ENCODE results near the gene MTUS2.

DNA sequence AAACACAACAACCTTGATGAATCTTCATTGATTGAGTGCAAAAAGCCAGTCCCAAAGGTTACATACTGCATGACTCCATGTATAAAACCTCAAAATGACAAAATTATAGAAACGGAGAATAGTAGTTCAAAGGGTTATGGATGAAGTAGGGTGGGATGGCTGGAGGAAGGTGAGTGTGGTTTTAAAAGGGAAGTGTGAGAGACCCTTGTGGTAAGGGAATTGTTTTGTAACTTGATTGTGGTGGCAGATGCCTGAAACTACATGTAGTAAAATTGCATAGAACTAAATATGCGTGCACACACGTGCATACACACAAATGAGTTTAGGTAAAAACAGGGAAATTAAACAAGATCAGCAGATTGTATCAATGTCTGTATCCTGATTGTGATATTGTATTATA is 340.7 kb downstream of the MTUS2 start:
- TF ChIP-seq, protein P1, sequence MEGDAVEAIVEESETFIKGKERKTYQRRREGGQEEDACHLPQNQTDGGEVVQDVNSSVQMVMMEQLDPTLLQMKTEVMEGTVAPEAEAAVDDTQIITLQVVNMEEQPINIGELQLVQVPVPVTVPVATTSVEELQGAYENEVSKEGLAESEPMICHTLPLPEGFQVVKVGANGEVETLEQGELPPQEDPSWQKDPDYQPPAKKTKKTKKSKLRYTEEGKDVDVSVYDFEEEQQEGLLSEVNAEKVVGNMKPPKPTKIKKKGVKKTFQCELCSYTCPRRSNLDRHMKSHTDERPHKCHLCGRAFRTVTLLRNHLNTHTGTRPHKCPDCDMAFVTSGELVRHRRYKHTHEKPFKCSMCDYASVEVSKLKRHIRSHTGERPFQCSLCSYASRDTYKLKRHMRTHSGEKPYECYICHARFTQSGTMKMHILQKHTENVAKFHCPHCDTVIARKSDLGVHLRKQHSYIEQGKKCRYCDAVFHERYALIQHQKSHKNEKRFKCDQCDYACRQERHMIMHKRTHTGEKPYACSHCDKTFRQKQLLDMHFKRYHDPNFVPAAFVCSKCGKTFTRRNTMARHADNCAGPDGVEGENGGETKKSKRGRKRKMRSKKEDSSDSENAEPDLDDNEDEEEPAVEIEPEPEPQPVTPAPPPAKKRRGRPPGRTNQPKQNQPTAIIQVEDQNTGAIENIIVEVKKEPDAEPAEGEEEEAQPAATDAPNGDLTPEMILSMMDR (IDR thresholded peaks at IDR 0.05), result no peak
- no peak for TF ChIP-seq POLR2AphosphoS5 (IDR thresholded peaks at IDR 0.05)
- TF ChIP-seq POLR2A (IDR thresholded peaks at IDR 0.05), result no peak
- no peak for TF ChIP-seq EP300 (IDR thresholded peaks at IDR 0.05)

Data from stomach (tissue), 4 donors.